ENCODE measurements around the gene TEX261.

- TF ChIP-seq, protein P1, sequence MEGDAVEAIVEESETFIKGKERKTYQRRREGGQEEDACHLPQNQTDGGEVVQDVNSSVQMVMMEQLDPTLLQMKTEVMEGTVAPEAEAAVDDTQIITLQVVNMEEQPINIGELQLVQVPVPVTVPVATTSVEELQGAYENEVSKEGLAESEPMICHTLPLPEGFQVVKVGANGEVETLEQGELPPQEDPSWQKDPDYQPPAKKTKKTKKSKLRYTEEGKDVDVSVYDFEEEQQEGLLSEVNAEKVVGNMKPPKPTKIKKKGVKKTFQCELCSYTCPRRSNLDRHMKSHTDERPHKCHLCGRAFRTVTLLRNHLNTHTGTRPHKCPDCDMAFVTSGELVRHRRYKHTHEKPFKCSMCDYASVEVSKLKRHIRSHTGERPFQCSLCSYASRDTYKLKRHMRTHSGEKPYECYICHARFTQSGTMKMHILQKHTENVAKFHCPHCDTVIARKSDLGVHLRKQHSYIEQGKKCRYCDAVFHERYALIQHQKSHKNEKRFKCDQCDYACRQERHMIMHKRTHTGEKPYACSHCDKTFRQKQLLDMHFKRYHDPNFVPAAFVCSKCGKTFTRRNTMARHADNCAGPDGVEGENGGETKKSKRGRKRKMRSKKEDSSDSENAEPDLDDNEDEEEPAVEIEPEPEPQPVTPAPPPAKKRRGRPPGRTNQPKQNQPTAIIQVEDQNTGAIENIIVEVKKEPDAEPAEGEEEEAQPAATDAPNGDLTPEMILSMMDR (IDR thresholded peaks at IDR 0.05) = no peak
- TF ChIP-seq POLR2A (IDR thresholded peaks at IDR 0.05) = no peak
These were observed 32.3 kb downstream of the TEX261 start for GRCh38 chr2:70962211-70962884.

All from testis (tissue), 2 donors.